Transverse colon (tissue), 3 donors: Measurements from ENCODE around the gene ARHGAP6.

Experiments used
- CTCF ChIP-seq, 5 experiments: fragments of 200-600 bp in 3 of 5; fragments of 450-650 bp in 2 of 5; sonication (generic) in 3 of 5; IDR thresholded peaks; 1 replicate in 2 of 5; 2 replicates in 3 of 5; pipeline ENCODE4 v1.5.1; 2016 to 2017; ENCODE audit warnings: antibody characterized with exemption in 5 of 5, inconsistent platforms in 3 of 5, mild to moderate bottlenecking in 2 of 5, moderate library complexity in 1 of 5
- POLR2A ChIP-seq: fragments of 450-650 bp; IDR thresholded peaks from one replicate; pipeline ENCODE4 v1.6.1; 2016; ENCODE audit warnings: antibody characterized with exemption, mild to moderate bottlenecking, moderate library complexity

GRCh38 chrX:11408783-11409182, 256.9 kb downstream of the ARHGAP6 start:
- TF ChIP-seq CTCF (IDR thresholded peaks at IDR 0.05) (no peak), POLR2A (no peak)
